ENCODE data around the gene PPP1R14B. TPM values are rescaled to one million over a fixed set of nuclear protein-coding genes. Genes with fewer than 3 reads are reported as not detected.

The PPP1R14B gene, protein sequence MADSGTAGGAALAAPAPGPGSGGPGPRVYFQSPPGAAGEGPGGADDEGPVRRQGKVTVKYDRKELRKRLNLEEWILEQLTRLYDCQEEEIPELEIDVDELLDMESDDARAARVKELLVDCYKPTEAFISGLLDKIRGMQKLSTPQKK
- total RNA-seq (2022; extraction: Qiagen RNA extraction): 222 to 403 TPM (median 372 TPM) in 5 replicates

DNA sequence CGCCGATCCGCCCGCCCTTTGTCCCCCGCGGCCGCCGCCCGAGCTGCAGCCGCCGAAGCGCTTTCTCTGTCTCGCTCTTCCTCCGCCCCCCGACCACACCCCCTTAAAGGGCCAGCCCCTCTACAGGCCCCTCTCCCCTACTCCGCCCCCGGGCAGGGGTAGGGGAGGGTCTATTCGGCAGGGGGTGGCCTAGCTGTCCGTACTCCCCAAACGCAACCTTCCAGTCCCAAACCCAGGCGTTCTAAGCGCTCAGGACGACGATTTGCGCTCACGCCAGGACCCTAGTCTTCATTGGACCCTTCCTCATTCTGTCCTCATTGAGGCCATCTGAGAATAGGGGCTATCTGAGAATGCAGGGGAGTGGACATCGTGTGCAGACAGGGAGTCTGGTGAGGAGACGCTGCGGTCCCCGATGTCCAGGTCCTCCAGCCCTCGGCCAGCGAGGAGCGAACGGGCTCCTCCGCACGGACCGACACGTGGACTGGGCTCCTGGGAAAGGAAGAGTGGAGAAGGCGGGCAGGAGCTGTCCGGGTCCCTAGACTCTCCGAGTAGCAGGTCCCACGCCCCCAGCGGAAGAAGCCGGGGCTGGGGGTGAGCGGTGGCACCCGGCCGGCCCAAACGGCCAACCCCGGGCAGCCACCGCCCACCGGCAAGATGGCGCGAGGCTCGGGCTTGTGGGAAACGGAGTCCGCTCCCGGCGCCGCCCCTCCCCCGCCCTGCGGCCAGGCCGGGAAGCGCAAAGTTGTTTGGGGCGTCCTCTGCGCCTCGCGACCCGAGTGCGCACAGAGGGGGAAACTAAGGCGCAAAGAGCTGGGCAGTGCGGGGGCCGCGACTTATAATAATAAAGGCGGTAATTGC lies at the start of gene PPP1R14B:
Gene PPP1R14B (minus strand): TSS at position 73 of the 858 bp plus-strand sequence. CDS start 270 bp downstream, outside the sequence.

DNA sequence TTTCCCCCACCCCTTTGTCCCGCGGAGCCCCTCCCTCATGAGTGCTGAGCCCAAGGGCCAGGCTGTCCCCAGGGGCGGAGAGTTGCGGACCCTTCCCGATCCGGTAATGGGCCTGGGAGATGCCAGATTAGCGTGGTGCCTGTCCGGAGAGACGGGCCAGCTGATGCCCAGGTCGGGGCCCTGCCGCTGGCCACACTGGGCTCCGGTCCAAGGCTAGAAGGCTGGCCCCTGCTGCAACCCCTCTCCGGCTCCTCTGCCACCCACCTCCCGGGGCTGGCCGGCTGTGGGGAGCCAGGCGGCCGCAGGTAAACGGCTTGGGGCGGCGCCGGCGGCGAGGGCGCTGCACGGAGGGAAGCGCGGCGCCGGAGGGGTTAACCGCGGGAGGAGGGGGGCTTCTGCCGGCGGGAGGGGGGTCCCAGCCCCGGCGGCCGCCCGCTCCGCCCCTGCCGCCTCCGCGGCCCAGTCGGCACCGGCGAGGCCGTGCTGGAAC lies 44.6 kb upstream of the PPP1R14B start, which contains the start of gene KCNK4:
Gene KCNK4 (plus strand): TSS at position 41 of the 490 bp plus-strand sequence. CDS start 1,717 bp downstream, outside the sequence.

DNA sequence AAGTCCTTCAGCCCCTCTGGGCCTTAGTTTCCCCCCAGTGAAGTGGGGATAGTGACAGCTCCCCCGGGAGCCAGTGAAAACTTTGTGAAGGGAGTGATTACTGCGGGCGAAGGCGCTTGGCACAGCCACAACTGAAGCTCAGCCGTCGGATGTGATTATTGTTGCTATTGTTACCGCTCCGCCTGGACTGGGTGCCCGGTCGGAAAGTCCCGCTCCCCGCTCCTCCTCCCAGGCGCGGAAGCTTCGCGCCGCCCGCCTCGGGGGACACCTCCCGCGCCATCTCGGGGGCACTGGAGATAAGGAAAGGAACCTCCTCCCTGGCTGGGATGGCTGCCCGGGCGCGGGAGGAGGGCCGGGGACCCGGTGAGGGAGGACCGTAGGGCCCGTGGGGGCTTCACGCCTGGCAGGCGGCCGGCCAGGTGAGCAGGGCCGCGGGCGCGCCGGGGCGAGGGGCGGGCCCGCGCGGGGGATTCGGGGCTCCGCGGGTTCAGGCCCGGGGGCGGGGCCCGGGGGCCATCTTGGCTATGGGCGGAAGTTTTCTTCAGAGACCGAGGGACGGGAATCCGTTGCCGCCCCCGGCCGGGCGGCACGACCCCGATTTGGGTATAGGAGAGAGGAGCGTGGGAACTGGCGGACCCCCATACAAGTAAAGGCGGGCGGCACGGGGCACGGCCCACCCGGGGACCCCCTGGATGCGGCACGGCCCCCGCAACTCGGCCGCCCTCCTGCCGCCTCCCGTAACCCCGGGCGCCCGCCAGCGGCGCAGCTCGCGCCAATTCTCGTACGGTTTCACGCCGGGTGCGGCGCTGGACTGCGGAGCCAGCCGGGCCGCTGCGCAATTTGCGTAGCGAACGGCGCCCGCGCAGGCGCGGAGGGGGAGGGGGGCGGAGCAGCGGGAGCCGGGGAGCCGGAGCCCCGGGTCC lies 38.5 kb upstream of the PPP1R14B start, which contains the start of gene GPR137:
Gene GPR137 (plus strand): TSS at position 887 of the 923 bp plus-strand sequence. CDS start 677 bp downstream, outside the sequence.

DNA sequence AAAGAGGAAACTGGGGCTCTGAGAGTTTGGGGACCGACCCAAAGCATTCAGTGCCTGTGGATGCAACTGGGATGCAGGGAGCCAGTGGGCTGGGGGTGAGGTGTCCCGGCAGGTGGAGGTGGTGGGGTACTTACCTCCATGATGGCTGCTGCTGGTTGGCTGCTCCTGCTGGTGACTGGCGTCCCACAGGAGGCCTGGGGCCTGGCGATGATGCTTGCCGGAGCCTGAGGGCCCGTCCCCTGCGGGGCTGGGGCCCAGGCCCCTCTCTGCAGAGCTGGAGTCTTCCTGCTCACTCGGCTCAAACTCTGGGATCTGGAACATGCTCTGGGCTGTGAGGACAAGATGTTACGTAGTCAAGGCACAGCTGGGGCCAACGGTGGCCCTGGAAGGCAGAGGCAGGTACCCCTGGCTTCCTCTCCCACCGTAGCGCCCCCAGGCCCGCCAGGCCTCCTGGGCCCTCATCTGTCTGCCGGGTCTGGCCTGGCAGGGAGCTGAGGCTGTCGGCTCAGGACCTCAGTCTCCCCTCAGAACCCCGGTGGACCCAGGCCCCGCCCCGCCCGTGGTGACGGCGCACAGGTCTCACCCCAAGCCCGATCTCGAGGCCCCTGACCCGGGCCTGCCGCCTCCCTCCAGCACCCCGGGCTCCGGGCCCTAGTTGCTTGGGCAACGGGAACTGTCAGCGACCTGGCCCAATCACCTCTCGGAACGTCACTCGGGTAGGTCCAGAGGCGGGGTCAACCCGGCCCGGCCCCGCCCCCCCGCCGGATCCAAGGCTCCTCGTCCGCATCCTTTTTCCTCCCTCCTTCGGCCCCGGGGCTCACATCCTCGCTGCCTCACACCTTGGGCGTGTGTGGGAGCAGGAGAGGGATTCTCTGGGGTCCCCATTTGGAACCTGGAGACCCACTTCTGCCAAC lies 37.6 kb upstream of the PPP1R14B start, which contains the start of gene BAD:
Gene BAD (minus strand): TSS at position 618 of the 914 bp plus-strand sequence. CDS start 297 bp downstream, at position 321.

DNA sequence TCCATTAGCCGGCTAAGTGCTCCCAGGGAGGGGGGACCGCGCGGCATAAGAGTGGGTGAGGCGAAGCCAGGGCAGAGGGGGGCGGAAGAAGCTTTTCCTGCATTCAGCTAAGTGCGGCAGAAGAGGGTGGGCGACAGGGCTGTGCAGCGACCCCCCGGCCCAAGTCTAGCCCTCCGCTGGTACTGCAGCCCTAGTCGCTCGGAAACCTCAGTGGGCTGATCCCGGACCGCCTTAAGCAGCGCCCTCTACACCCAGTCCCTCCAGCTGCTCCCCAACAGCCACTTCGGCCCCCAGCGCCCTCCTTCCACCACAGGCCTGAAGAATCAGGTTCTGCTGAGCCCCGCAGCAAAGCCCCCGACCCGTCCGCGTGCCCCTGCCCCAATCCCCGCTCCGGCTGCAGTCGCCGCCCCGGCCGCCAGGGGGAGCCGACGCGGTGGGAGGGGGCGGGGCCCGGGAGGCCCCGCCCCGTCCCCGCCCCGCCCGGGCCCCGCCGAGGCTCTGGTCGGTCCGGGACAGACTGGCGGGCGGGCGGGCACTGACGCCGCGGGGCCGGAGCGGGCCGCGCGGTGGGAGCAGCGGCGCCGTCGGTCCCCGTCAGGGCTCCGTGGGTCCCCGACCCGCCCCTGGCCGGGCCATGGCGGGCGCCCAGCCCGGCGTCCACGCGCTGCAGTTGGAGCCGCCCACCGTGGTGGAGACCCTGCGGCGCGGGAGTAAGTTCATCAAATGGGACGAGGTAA lies 4.4 kb upstream of the PPP1R14B start, which contains the start of gene PLCB3:
Gene PLCB3 (plus strand): TSS at position 515 of the 737 bp plus-strand sequence. CDS start 120 bp downstream, at position 635.

DNA sequence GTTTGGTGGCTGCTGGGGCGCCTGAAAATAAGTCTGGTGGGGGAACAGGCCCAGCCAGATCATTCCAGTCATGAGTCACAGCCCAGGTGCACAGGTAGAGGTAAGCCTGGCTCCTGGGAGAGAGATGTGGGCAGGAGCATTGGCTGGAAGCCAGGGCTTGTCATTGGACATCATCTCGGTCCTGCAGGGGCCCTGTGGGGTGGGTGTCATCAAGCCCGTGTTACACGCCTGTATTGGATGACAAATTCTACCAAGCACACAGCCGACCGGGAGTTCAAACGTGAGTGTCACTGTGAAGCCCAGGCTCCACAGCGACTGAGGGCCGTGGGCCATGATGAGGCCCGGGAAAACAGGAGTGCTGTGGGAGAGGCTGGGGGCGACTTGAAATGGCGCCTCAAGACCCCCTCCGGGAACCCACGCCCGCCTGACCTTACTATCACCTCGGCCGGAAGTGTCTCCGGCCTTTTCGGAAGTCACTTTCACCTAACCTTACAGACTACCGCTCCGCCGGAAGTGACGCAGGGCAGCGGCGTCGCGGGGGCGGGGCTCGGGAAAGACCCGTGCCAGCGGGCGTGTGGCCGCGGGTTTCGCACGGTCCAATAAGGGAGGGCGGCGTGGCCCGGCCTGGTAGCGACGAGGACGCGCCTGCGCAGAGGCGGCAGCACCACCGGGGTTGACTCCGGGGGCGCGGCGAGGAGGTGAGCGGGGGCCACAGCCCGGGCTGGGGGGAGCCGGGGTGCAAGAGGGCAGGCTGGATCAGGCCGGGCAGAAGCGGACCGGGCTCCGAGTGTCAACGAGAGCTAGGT lies 6.1 kb downstream of the PPP1R14B start, which contains the start of gene FKBP2:
Gene FKBP2 (plus strand): TSS at position 661 of the 806 bp plus-strand sequence. CDS start 1,293 bp downstream, outside the sequence.

DNA sequence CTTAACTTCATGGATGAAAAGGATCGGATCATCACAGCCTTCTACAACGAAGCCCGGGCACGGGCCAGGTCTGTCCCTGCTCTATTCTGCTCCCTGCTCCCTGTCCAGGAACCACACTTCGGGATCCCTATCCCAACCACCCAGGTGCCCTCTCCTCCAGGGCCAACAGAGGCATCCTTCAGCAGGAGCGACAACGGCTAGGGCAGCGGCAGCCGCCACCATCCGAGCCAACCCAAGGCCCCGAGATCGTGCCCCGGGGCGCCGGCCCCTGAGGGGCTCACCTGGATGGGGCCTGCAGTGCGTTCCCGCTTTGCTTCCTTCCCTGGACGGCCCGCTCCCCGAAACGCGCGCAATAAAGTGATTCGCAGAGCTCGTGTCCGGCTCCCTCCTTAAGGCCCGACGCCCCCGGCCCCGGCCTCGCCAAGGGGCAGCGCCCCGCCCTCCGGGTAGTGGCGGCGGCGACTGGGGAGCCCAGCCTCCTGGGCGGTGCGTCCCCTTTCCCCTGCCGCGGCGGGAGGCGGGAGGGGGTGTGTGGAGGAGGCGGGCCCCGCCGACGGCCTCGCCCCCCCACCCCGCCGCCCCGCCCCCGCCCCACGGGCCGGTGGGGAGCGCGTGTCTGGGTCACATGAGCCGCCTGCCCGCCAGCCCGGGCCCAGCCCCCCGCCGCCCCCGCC lies 12.7 kb downstream of the PPP1R14B start, which contains the start of gene VEGFB:
Gene VEGFB (plus strand): TSS at position 672 of the 674 bp plus-strand sequence. CDS start 250 bp downstream, outside the sequence.

DNA sequence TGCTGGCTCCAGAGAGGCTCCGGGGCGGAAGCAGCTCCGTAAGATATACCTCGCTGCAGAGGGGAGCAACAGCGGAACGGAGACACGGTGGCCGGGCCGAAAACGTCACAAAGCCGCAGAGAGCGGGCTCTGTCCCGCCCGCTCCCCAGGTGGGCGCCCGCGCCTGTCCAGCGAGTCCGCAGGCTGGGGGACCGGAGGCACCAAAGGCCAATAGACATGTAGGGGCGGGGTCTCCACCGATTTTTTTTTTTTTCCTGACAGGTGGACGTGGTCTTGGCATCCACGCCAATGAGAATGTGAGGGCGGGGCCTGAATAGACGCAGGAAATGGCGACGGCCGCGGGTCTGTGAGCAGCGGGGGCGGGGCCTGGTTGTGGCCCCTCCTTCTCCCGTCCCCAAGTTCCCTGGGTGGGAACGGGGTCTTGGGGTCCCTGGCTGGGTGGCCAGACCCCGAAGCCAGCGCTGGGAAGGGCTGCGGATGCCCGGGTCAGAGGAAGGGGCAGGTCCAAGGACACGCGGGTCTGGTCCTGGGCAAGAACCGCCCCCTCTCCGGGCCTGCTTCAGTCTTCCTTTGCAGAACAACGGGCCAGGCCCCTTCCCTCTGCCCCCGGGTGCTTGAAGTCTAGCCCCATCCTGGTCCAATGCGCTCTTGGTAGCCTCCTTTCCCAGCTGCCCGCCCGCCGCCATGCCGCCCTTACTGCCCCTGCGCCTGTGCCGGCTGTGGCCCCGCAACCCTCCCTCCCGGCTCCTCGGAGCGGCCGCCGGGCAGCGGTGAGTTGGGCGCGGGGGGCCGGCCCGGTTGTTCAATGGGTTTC lies 16.4 kb downstream of the PPP1R14B start, which contains the start of gene DNAJC4:
Gene DNAJC4 (plus strand): TSS at position 378 of the 814 bp plus-strand sequence. CDS start 307 bp downstream, at position 685.

DNA sequence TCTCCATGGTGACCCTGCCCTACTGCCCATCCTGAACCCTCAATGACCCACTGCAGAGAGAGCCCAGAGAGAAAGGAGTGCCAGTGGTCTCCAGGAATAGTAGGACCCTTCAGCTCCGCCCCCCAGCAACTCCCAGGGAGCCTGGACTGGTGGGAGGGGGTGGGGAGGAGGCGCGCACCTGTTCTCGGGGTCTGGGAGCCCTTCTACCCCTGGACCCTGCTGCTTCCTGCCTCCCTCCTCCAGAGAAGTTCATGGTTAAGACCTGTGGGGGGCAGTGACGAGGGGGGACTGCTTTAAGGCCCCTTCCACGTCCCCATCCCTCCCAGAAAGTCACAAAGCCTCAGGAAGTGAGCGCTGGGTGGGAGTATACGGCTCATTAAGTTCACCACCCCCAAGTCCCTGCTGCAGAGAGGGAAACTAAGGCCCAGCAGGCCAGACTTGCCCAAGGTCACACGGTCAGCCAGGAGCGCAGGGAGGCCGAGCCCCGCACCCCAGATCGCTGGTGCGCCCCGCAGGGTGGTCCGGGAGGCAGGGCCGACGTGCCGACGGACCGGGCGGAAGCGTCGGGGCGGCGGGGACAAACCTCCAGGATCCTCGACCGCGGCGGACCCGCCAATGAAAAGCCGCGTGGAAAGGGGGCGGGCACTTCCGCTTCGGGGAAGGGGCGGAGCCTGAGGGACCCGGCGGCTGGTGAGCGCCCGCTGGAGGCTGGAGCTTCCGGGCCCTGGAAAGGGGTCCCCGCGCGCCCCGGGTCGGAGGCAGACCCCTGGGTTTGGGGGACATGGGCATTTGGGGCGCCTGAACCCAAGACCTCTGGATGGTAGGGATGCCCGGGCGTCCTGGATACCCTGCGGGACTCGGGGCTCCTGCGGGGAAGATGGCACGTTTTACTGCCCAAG lies 20.9 kb downstream of the PPP1R14B start, which contains the start of the genes NUDT22 and TRPT1:
Gene NUDT22 (plus strand): TSS at position 667 of the 899 bp plus-strand sequence. CDS start 379 bp downstream, outside the sequence.
Gene TRPT1 (minus strand): TSS at position 579 of the 899 bp plus-strand sequence. CDS start 326 bp downstream, at position 253.

DNA sequence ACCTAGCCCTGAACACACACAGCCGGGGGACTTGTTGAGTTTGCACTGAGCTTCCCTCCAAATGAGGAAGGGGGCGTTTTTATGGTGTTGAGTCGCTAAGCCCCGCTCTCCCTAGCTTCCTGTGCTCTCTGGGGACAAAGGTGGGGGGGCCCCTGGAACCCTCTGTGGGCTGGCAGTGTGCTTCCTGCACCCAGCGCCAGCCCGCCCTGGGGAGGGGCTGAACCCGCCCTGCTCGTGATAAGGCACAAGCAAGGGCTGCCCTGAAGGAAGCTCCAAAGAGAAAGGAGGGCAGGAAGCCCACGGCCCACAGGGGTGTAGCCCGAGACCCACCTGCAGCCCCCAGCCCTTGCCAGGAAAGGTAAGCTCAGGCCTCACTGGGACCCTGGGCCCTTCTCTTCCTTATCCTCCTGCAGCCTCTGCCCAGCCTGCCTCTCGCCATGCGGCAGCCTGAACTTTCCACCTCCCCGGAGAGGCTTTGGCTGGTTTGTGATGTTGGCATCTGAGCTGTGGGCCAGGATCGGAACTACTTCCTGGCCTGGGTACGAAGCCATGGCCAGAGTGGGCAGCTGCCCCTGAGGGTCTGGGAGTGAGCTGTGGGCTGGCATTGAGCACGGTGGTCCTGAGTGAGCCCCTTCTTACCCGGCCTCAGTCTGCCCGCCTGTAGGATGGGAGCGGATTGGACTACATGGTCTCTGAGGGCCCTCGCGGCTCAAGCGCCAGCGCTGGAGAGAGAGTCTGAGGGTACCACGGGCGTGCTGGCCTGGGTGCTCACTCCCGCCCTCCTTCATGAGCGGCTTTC lies 40.1 kb downstream of the PPP1R14B start, which contains the start of gene FERMT3:
Gene FERMT3 (plus strand): TSS at position 265 of the 799 bp plus-strand sequence. CDS start 644 bp downstream, outside the sequence.

Other genes starting within 250 kb of the PPP1R14B start
- 0.03 to 0.07 TPM (median 0.06 TPM) in 5 replicates for gene FLRT1, start 211.0 kb downstream of the PPP1R14B start, total RNA-seq (2022; extraction: Qiagen RNA extraction)
- 6.1 to 14.8 TPM (median 13.6 TPM) in 5 replicates for gene MACROD1, start 80.8 kb downstream of the PPP1R14B start, total RNA-seq (2022; extraction: Qiagen RNA extraction)
- 242 to 294 TPM (median 250 TPM) in 5 replicates for gene STIP1, start 60.8 kb downstream of the PPP1R14B start, total RNA-seq (2022; extraction: Qiagen RNA extraction)
- gene FERMT3, start 40.2 kb downstream of the PPP1R14B start, total RNA-seq (2022; extraction: Qiagen RNA extraction): 0.87 to 4.3 TPM (median 1.5 TPM) in 5 replicates
- gene TRPT1, start 20.8 kb downstream of the PPP1R14B start, total RNA-seq (2022; extraction: Qiagen RNA extraction): 18.8 to 29.6 TPM (median 28.4 TPM) in 5 replicates
- gene NUDT22, start 20.7 kb downstream of the PPP1R14B start, total RNA-seq (2022; extraction: Qiagen RNA extraction): 32.7 to 41.9 TPM (median 40.5 TPM) in 5 replicates
- 18.5 to 24.0 TPM (median 23.4 TPM) in 5 replicates for gene DNAJC4, start 16.4 kb downstream of the PPP1R14B start, total RNA-seq (2022; extraction: Qiagen RNA extraction)
- gene VEGFB, start 12.4 kb downstream of the PPP1R14B start, total RNA-seq (2022; extraction: Qiagen RNA extraction): 35.3 to 52.8 TPM (median 49.7 TPM) in 5 replicates
- 121 to 143 TPM (median 138 TPM) in 5 replicates for gene FKBP2, start 5.8 kb downstream of the PPP1R14B start, total RNA-seq (2022; extraction: Qiagen RNA extraction)
- gene PLCB3, start 4.6 kb upstream of the PPP1R14B start, total RNA-seq (2022; extraction: Qiagen RNA extraction): 16.6 to 25.5 TPM (median 23.1 TPM) in 5 replicates
- gene BAD, start 37.7 kb upstream of the PPP1R14B start, total RNA-seq (2022; extraction: Qiagen RNA extraction): 74.5 to 102 TPM (median 92.9 TPM) in 5 replicates
- gene GPR137, start 38.9 kb upstream of the PPP1R14B start, total RNA-seq (2022; extraction: Qiagen RNA extraction): 33.2 to 57.0 TPM (median 50.5 TPM) in 5 replicates
- gene KCNK4, start 44.4 kb upstream of the PPP1R14B start, total RNA-seq (2022; extraction: Qiagen RNA extraction): 0.07 to 0.10 TPM (median 0.09 TPM) in 3 of 5 replicates, not detected in the others
- gene CATSPERZ, start 53.4 kb upstream of the PPP1R14B start, total RNA-seq (2022; extraction: Qiagen RNA extraction): 2.2 to 3.2 TPM (median 2.7 TPM) in 5 replicates
- gene ESRRA, start 58.6 kb upstream of the PPP1R14B start, total RNA-seq (2022; extraction: Qiagen RNA extraction): 38.9 to 67.0 TPM (median 66.2 TPM) in 5 replicates
- gene TRMT112, start 70.6 kb upstream of the PPP1R14B start, total RNA-seq (2022; extraction: Qiagen RNA extraction): 420 to 490 TPM (median 440 TPM) in 5 replicates
- 388 to 493 TPM (median 487 TPM) in 5 replicates for gene PRDX5, start 71.2 kb upstream of the PPP1R14B start, total RNA-seq (2022; extraction: Qiagen RNA extraction)
- 10.4 to 14.4 TPM (median 12.6 TPM) in 5 replicates for gene CCDC88B, start 93.3 kb upstream of the PPP1R14B start, total RNA-seq (2022; extraction: Qiagen RNA extraction)
- 51.0 to 71.6 TPM (median 67.7 TPM) in 5 replicates for gene RPS6KA4, start 112.2 kb upstream of the PPP1R14B start, total RNA-seq (2022; extraction: Qiagen RNA extraction)